GM15510 (cell line): ENCODE measurements around the gene ANTXR2.

ENCODE experiments used
- POLR2A ChIP-seq: IDR thresholded peaks from 3 replicates; pipeline ENCODE4 v1.6.1; 2011; ENCODE audit warnings: borderline replicate concordance; ENCODE audit not compliant: insufficient read length; ENCODE audit errors: extremely low read depth

ANTXR2 gene

GRCh38 chr4:79913581-79913980, 159.4 kb downstream of the ANTXR2 start:
- no peak for TF ChIP-seq POLR2A

- TF ChIP-seq POLR2A, result no peak
These were observed 166.0 kb downstream of the ANTXR2 start for GRCh38 chr4:79907001-79907400.

GRCh38 chr4:79906303-79906702, 166.7 kb downstream of the ANTXR2 start:
- TF ChIP-seq POLR2A, result no peak

- no peak for TF ChIP-seq POLR2A
These were observed 167.8 kb downstream of the ANTXR2 start for GRCh38 chr4:79905212-79905611.

- no peak for TF ChIP-seq POLR2A
These were observed 168.7 kb downstream of the ANTXR2 start for GRCh38 chr4:79904331-79904730.

- no peak for TF ChIP-seq POLR2A
These were observed 172.8 kb downstream of the ANTXR2 start for GRCh38 chr4:79900182-79900581.

GRCh38 chr4:79899481-79899880, 173.5 kb downstream of the ANTXR2 start:
- no peak for TF ChIP-seq POLR2A

- TF ChIP-seq POLR2A, result no peak
These were observed 175.0 kb downstream of the ANTXR2 start for GRCh38 chr4:79898055-79898454.

- TF ChIP-seq POLR2A, result no peak
These were observed 175.9 kb downstream of the ANTXR2 start for GRCh38 chr4:79897174-79897573.

- TF ChIP-seq POLR2A, result no peak
These were observed 179.6 kb downstream of the ANTXR2 start for GRCh38 chr4:79893456-79893855.

- TF ChIP-seq POLR2A, result no peak
These were observed 186.5 kb downstream of the ANTXR2 start for GRCh38 chr4:79886557-79886956.

- TF ChIP-seq POLR2A, result no peak
These were observed 187.0 kb downstream of the ANTXR2 start for GRCh38 chr4:79886021-79886420.

- no peak for TF ChIP-seq POLR2A
These were observed 189.7 kb downstream of the ANTXR2 start for GRCh38 chr4:79883290-79883689.

- no peak for TF ChIP-seq POLR2A
These were observed 190.2 kb downstream of the ANTXR2 start for GRCh38 chr4:79882806-79883205.

- no peak for TF ChIP-seq POLR2A
These were observed 191.6 kb downstream of the ANTXR2 start for GRCh38 chr4:79881407-79881806.

- TF ChIP-seq POLR2A, result no peak
These were observed 195.5 kb downstream of the ANTXR2 start for GRCh38 chr4:79877511-79877910.

- TF ChIP-seq POLR2A, result no peak
These were observed 197.6 kb downstream of the ANTXR2 start for GRCh38 chr4:79875344-79875899.
